Activated CD8-positive, alpha-beta T cell treated with anti-CD3 and anti-CD28 coated beads for 36 hours (primary cell): ENCODE data around the gene DPF3. TPM values are rescaled to one million over a fixed set of nuclear protein-coding genes. Genes with fewer than 3 reads are reported as not detected.

ENCODE experiments used
- ATAC-seq: fragments of 200-7000 bp; cut with Tn5 transposase; one replicate; pipeline ENCODE4 v1.10.0; 2021; ENCODE audit warnings: mild to moderate bottlenecking, moderate library complexity
- CTCF ChIA-PET: fragments of 350-600 bp; sonication (Branson Sonifier 250); formaldehyde crosslinking; loops from one replicate; lab custom pipeline; 2021; ENCODE audit warnings: antibody characterized with exemption; lab: Charles Lee
- POLR2A ChIA-PET: fragments of 350-600 bp; sonication (Branson Sonifier 250); formaldehyde crosslinking; loops from one replicate; lab custom pipeline; 2021; ENCODE audit warnings: antibody characterized with exemption; lab: Charles Lee
- DNase-seq: peaks from one replicate; pipeline ENCODE4 v3.0.0-alpha.2; 2020
- H3K27ac Mint-ChIP-seq: one replicate; pipeline ENCODE4 v1.8.0; 2021; ENCODE audit warnings: mild to moderate bottlenecking, mixed read lengths
- H3K27me3 Mint-ChIP-seq: one replicate; pipeline ENCODE4 v1.8.0; 2021; ENCODE audit warnings: mixed read lengths
- H3K36me3 Mint-ChIP-seq: one replicate; pipeline ENCODE4 v1.8.0; 2021; ENCODE audit warnings: low read depth, mixed read lengths
- H3K4me1 Mint-ChIP-seq: one replicate; pipeline ENCODE4 v1.8.0; 2021; ENCODE audit warnings: low read depth, mixed read lengths
- H3K4me3 Mint-ChIP-seq: one replicate; pipeline ENCODE4 v1.8.0; 2021; ENCODE audit warnings: mild to moderate bottlenecking, moderate library complexity, mixed read lengths
- H3K9me3 Mint-ChIP-seq: one replicate; pipeline ENCODE4 v1.8.0; 2021; ENCODE audit warnings: mixed read lengths
- intact Hi-C: fragments of 100-400 bp; cut with micrococcal nuclease; formaldehyde crosslinking; loops from one replicate; pipeline ENCODE4 v1.10.0; 2022
- total RNA-seq, 2 experiments: library from RNA; stranded (reverse); gene quantifications; one replicate each; pipeline ENCODE4 v1.2.3, GENCODE V29; 2021
- TF ChIP-seq, protein P1 (sequence below): fragments of 200-600 bp; IDR thresholded peaks from one replicate; pipeline ENCODE4 v1.8.0; 2022; ENCODE audit warnings: antibody characterized with exemption, mild to moderate bottlenecking

The DPF3 gene
- total RNA-seq, 2 experiments from 2014 or later: 0.13 to 0.54 TPM

DNA sequence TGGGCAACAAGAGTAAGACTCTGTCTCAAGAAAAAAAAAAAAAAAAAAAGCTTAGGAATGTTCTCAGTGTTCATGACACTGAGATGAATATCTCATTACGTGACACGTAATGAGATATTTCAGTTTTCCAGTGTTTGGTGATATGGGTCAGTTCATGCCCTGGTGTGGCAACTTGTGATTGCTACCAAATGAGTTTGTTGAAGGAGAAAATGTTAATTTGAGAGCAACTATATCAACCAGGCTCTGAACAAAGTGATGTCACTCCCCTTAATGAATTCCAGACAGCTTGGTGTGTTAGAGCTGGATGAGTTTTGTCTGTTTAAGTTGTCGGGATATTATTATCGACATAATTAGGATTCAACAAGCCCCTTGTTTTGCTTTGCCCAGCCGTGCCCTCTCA is 211.7 kb downstream of the DPF3 start:
- Mint-ChIP-seq H3K27ac (no peak overlapping the region), H3K36me3 (no peaks in the 10 kb centered on the region), H3K27me3 (no peaks in the 10 kb centered on the region), H3K4me3 (no peak overlapping the region), H3K9me3 (no peaks in the 10 kb centered on the region), H3K4me1 (no peaks in the 10 kb centered on the region)
- POLR2A ChIA-PET: no interaction called here
- intact Hi-C loops: no loop called here
- TF ChIP-seq, protein P1, sequence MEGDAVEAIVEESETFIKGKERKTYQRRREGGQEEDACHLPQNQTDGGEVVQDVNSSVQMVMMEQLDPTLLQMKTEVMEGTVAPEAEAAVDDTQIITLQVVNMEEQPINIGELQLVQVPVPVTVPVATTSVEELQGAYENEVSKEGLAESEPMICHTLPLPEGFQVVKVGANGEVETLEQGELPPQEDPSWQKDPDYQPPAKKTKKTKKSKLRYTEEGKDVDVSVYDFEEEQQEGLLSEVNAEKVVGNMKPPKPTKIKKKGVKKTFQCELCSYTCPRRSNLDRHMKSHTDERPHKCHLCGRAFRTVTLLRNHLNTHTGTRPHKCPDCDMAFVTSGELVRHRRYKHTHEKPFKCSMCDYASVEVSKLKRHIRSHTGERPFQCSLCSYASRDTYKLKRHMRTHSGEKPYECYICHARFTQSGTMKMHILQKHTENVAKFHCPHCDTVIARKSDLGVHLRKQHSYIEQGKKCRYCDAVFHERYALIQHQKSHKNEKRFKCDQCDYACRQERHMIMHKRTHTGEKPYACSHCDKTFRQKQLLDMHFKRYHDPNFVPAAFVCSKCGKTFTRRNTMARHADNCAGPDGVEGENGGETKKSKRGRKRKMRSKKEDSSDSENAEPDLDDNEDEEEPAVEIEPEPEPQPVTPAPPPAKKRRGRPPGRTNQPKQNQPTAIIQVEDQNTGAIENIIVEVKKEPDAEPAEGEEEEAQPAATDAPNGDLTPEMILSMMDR: no peak
- no peak for ATAC-seq
- no peak for DNase-seq
- CTCF ChIA-PET: no interaction called here

DNA sequence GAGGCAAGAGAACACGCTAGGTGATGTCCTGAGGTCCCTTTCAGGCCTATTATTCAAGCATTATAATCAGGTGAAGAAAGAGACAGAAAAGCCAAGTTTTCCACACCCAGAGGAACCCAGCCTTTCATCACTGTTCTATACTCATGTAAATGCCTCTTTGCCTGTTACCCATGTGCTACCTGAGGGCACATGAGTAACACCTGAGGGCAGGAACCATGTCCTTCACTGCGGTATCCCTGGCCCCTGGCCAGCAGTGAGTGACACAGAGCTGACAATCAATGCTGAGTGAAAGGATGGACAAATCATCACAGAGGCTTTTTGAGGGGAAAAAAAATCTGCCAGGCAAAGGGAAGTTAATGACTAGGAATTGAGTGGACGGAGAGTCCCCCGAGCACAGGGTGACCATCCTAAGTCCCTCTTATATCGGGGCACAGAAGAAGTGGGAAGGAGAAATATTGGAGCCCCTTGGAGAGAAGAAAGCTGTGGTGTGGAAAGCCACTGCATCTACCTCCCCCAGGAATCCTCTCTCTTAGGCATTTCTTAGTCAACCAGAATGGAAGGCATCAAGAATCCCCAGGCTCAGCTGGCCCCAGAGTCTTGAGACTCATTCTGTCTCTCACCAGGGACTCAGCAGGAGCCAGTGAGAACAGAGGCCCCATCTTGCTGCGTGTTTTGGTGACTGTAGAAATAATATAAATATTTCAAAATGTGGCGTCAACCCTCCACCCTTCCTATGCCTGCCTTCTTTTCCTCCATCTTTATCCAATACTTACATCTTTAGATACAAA is 212.9 kb downstream of the DPF3 start:
- TF ChIP-seq, protein P1: no peak
- Mint-ChIP-seq H3K4me1 (no peaks in the 10 kb centered on the region), H3K27ac (no peak overlapping the region), H3K27me3 (no peaks in the 10 kb centered on the region), H3K4me3 (no peak overlapping the region), H3K9me3 (peaks cover 2% of the 10 kb centered on the region), H3K36me3 (no peaks in the 10 kb centered on the region)
- CTCF ChIA-PET: no interaction called here
- POLR2A ChIA-PET: no interaction called here
- intact Hi-C loops: no loop called here
- ATAC-seq: no peak
- no peak for DNase-seq

DNA sequence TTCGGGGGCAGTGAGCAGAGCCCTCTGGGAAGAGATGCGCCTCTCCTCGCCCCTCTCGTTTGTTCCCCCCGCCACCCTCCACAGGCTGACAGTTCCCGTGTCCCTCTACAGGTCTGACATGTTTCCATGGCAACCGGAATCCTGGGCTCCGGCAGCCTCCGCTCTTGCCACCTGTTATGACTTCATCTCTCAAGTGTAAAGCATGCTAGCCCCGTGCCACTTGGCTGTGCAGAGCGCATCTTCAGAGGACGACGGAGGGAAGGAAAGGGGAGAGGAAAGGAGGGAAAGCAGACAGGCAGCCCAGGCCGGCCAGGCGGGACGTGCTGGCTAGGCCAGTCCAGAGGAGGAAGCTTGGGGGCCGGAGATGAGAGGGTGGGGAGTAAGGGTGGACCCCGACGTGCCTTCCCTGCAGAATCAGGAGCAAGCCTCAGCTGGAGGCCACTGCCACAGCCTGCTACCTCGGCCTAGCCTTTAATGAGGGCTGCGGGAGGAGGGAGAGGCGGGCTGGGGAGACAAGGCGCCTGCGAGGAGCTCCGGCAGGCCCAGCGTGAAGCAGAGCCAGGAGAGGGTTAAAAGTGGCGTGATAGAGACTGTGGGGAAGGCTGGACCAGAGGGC is 214.3 kb downstream of the DPF3 start:
- TF ChIP-seq, protein P1: no peak
- H3K27me3 Mint-ChIP-seq: no peaks in the 10 kb centered on the region

DNA sequence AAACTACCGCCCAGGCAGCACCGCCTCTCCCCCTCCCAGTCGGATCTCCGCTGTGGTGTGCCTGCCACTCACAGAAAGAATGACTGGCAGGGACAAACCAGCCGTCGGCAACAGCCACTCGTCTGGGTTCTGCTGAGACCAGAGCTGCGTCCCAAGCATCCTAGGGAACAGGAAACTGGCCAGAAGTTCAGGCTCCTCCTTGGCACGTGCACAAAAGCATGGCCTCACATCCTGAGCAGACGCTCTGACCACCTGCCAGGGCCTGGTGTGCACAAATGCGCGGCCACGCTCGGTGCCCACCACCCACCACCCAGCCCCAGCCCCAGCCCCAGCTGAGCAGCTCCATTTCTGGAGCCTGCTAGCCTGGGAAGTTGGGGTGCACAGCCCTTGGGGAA is 214.8 kb downstream of the DPF3 start:
- ATAC-seq (no peak), DNase-seq (no peak)
- H3K36me3 Mint-ChIP-seq: no peaks in the 10 kb centered on the region
- H3K4me1 Mint-ChIP-seq: no peaks in the 10 kb centered on the region
- no peaks in the 10 kb centered on the region for H3K27me3 Mint-ChIP-seq
- no peak overlapping the region for H3K27ac Mint-ChIP-seq
- CTCF ChIA-PET: no interaction called here
- H3K4me3 Mint-ChIP-seq: no peak overlapping the region
- POLR2A ChIA-PET: no interaction called here
- H3K9me3 Mint-ChIP-seq: peaks cover 2% of the 10 kb centered on the region
- TF ChIP-seq, protein P1: no peak
- intact Hi-C loops: no loop called here

More for the DNA sequence above, 214.3 kb downstream of the DPF3 start:
- DNase-seq (no peak), ATAC-seq (no peak)
- POLR2A ChIA-PET: no interaction called here
- H3K4me1 Mint-ChIP-seq: no peaks in the 10 kb centered on the region
- intact Hi-C loops: no loop called here
- no peak overlapping the region for H3K27ac Mint-ChIP-seq
- no peaks in the 10 kb centered on the region for H3K36me3 Mint-ChIP-seq
- CTCF ChIA-PET: no interaction called here
- no peak overlapping the region for H3K4me3 Mint-ChIP-seq
- H3K9me3 Mint-ChIP-seq: peaks cover 2% of the 10 kb centered on the region

DNA sequence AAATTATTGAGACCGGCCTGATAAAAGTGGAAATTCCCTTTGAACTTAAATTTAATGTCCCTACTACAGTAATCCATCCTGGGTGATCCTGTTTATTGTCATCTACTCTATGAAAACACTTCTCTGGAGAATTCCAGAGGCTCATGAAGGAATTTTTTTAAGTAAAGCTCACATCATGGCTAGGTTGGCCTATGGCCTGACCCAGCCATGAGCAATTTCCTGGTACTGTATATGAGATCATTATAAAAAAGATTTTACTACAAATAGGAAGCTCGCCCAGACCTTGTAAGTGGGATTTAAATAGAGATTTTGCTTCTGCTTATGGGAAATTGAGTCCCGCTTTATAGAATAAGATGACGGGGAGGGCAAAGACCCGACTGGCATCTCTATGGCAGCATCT is 215.5 kb downstream of the DPF3 start:
- POLR2A ChIA-PET: no interaction called here
- CTCF ChIA-PET: interaction anchor here (0.9 kb wide), 1 partner anchor 78 kb away, joined by 3 read pairs; no protein-coding TSS in a partner anchor
- Mint-ChIP-seq H3K4me1 (no peaks in the 10 kb centered on the region), H3K27ac (no peak overlapping the region), H3K4me3 (no peak overlapping the region), H3K36me3 (no peaks in the 10 kb centered on the region), H3K9me3 (peaks cover 2% of the 10 kb centered on the region), H3K27me3 (no peaks in the 10 kb centered on the region)
- intact Hi-C loops: no loop called here
- ATAC-seq (no peak), DNase-seq (no peak)
- TF ChIP-seq, protein P1: no peak
